Keratinocyte (primary cell): ENCODE measurements around the gene NKIRAS1. TPM values are rescaled to one million over a fixed set of nuclear protein-coding genes. Genes with fewer than 3 reads are reported as not detected.

ENCODE experiments used
- DNase-seq: peaks from one replicate; pipeline ENCODE4 v3.0.0-alpha.2; 2011; ENCODE audit warnings: low read depth, missing footprints, low spot score
- FAIRE-seq: peaks from 2 replicates; lab custom pipeline; 2011; peaks lifted over from hg19 to GRCh38; lab: Jason Lieb, UNC
- H2AFZ ChIP-seq: 2 replicates; pipeline ENCODE4 v1.6.0; 2012; ENCODE audit warnings: low read length, control low read depth, inconsistent platforms; ENCODE audit not compliant: control insufficient read depth
- H3K27ac ChIP-seq: 2 replicates; pipeline ENCODE4 v1.5.1; 2011; ENCODE audit warnings: low read length; ENCODE audit not compliant: control insufficient read depth, insufficient read depth
- H3K27me3 ChIP-seq: 3 replicates; pipeline ENCODE4 v1.6.0; 2011; ENCODE audit warnings: low read length; ENCODE audit not compliant: control insufficient read depth, insufficient read depth; ENCODE audit errors: extremely low read depth
- H3K36me3 ChIP-seq, 2 experiments: 2 replicates in 1 of 2; 3 replicates in 1 of 2; pipeline ENCODE4 v1.5.1; 2011; ENCODE audit warnings: low read length in 2 of 2, mild to moderate bottlenecking in 1 of 2; ENCODE audit not compliant: control insufficient read depth in 2 of 2, insufficient read depth in 2 of 2; ENCODE audit errors: extremely low read depth in 1 of 2
- H3K4me1 ChIP-seq: 3 replicates; pipeline ENCODE4 v1.5.1; 2011; ENCODE audit warnings: low read length; ENCODE audit not compliant: control insufficient read depth, insufficient read depth; ENCODE audit errors: extremely low read depth
- H3K4me2 ChIP-seq: 3 replicates; pipeline ENCODE4 v1.6.0; 2011; ENCODE audit warnings: low read depth, low read length; ENCODE audit not compliant: control insufficient read depth, insufficient read depth; ENCODE audit errors: extremely low read depth
- H3K4me3 ChIP-seq, 3 experiments: fragments of 200-600 bp in 1 of 3; sonication (generic) in 1 of 3; 2 replicates in 2 of 3; 3 replicates in 1 of 3; pipeline ENCODE4 v1.5.1; 2011 to 2016; ENCODE audit warnings: low read length in 3 of 3, mild to moderate bottlenecking in 3 of 3, control low read depth in 2 of 3, inconsistent platforms in 1 of 3, low read depth in 1 of 3, mixed read lengths in 1 of 3, mixed run types in 1 of 3, moderate library complexity in 1 of 3; ENCODE audit not compliant: control insufficient read depth in 2 of 3, insufficient read depth in 2 of 3; ENCODE audit errors: extremely low read depth in 1 of 3
- H3K79me2 ChIP-seq: 2 replicates; pipeline ENCODE4 v1.6.0; 2012; ENCODE audit warnings: low read length; ENCODE audit not compliant: control insufficient read depth, insufficient read depth
- H3K9ac ChIP-seq: 3 replicates; pipeline ENCODE4 v1.6.0; 2011; ENCODE audit warnings: low read length; ENCODE audit not compliant: control insufficient read depth, insufficient read depth; ENCODE audit errors: extremely low read depth
- H3K9me1 ChIP-seq: 3 replicates; pipeline ENCODE4 v1.6.0; 2011; ENCODE audit warnings: low read length; ENCODE audit not compliant: control insufficient read depth, insufficient read depth; ENCODE audit errors: extremely low read depth
- H3K9me3 ChIP-seq: 2 replicates; pipeline ENCODE4 v1.5.1; 2012; ENCODE audit warnings: low read depth, low read length; ENCODE audit not compliant: control insufficient read depth
- H4K20me1 ChIP-seq: 3 replicates; pipeline ENCODE4 v1.6.0; 2011; ENCODE audit warnings: low read length; ENCODE audit not compliant: control insufficient read depth, insufficient read depth; ENCODE audit errors: extremely low read depth
- EZH2 ChIP-seq: IDR thresholded peaks from one replicate; pipeline ENCODE4 v1.6.1; 2012; ENCODE audit warnings: inconsistent platforms, mild to moderate bottlenecking, low read length, moderate library complexity
- dilution Hi-C: fragments of 300-500 bp; cut with MboI; formaldehyde crosslinking; loops from one replicate; pipeline ENCODE4 v1.7.0; 2020; ENCODE audit warnings: low sequenced_read_pairs; ENCODE audit not compliant: extremely low pct_ligation_motif_present
- polyA plus RNA-seq, 5 experiments: library from polyadenylated mRNA; depleted of rRNA in 3 of 5; stranded (reverse) in 3 of 5; stranded (forward) in 1 of 5; unstranded in 1 of 5; fragments of >200 nt; gene quantifications; 1 replicate in 1 of 5; 2 replicates in 3 of 5; 3 replicates in 1 of 5; pipeline versions ENCODE4 v1.2.1 to v1.2.3, GENCODE V29; 2011 to 2012; ENCODE audit warnings: missing spikeins in 2 of 5, low read depth in 1 of 5, low replicate concordance in 1 of 5
- TF ChIP-seq, protein P1 (sequence below), 3 experiments: IDR thresholded peaks in 1 of 3; conservative IDR thresholded peaks in 1 of 3; optimal IDR thresholded peaks in 1 of 3; 2 replicates in 2 of 3; 3 replicates in 1 of 3; pipeline versions ENCODE3 to v1.5.1; 2011; ENCODE audit warnings: low read length in 3 of 3, mild to moderate bottlenecking in 3 of 3, moderate library complexity in 2 of 3, control low read depth in 1 of 3, inconsistent platforms in 1 of 3; ENCODE audit not compliant: insufficient read depth in 2 of 3; ENCODE audit errors: extremely low read depth in 1 of 3

NKIRAS1 gene
- polyA plus RNA-seq, 1 donor (not counting 4 experiments of a cell fraction or from before 2014, with no cell fraction given) = 10.7 TPM

DNA sequence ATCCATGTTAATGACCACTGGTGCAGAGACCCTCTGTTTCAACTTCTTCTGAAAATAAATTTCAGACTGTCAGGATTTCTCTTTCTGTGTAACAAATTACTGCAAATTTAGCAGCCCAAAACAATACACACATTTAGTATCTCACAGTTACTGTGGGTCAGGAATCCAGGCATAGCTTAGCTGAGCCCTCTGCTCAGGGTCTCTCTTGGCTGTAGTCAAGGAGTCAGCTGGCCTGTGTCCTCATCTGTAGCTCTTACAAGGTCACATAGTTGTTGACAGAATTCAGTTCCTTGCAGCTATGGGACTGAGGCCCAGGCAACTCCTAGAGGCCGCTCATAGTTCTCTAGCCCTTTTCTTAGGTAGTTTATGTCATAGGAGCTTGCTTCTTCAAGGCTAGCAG, 51.9 kb downstream of the NKIRAS1 start:
- Histone ChIP-seq H2AFZ (no peak overlapping the region), H3K4me1 (no peaks in the 10 kb centered on the region), H4K20me1 (peaks cover 2% of the 10 kb centered on the region), H3K9me1 (no peaks in the 10 kb centered on the region), H3K9me3 (no peaks in the 10 kb centered on the region), H3K4me2 (no peak overlapping the region), H3K79me2 (peaks cover 43% of the 10 kb centered on the region), H3K4me3 (no peak overlapping the region), H3K27ac (no peak overlapping the region), H3K27me3 (no peaks in the 10 kb centered on the region), H3K9ac (no peak overlapping the region), H3K36me3 (peaks cover 0 to 4% of the 10 kb centered on the region in 2 experiments)
- dilution Hi-C loops = no loop called here
- no peak for TF ChIP-seq EZH2
- TF ChIP-seq, protein P1, sequence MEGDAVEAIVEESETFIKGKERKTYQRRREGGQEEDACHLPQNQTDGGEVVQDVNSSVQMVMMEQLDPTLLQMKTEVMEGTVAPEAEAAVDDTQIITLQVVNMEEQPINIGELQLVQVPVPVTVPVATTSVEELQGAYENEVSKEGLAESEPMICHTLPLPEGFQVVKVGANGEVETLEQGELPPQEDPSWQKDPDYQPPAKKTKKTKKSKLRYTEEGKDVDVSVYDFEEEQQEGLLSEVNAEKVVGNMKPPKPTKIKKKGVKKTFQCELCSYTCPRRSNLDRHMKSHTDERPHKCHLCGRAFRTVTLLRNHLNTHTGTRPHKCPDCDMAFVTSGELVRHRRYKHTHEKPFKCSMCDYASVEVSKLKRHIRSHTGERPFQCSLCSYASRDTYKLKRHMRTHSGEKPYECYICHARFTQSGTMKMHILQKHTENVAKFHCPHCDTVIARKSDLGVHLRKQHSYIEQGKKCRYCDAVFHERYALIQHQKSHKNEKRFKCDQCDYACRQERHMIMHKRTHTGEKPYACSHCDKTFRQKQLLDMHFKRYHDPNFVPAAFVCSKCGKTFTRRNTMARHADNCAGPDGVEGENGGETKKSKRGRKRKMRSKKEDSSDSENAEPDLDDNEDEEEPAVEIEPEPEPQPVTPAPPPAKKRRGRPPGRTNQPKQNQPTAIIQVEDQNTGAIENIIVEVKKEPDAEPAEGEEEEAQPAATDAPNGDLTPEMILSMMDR (optimal IDR thresholded peaks at IDR 0.05 in 1 of 3, IDR thresholded peaks at IDR 0.05 in 1 of 3, conservative IDR thresholded peaks at IDR 0.05 in 1 of 3; ENCODE audit: extremely low read depth in 1 of 3, insufficient read depth in 2 of 3, low read length in 3 of 3) = no peak
- FAIRE-seq (no peak), DNase-seq (no peak)

DNA sequence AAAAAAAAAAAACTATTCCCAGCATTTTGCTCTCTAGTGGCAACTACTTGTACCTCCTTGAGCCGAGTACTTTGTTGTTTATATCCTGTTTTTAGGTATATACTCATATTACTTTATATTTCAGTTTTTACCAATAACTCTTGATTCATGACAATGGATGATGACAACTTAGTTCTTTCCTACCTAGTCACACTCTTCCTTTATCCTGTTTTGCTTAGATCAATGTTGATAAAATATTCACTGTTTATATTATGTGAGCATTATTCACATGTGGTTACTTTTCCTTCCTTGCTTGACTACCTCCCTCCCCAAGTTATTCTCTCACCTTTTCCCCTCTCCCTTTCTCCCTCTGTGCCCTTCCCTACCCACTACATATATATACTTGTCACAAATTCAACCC, 53.7 kb downstream of the NKIRAS1 start:
- H3K27ac ChIP-seq = no peak overlapping the region
- peaks cover 0 to 4% of the 10 kb centered on the region in 2 experiments for H3K36me3 ChIP-seq
- TF ChIP-seq EZH2 = no peak
- TF ChIP-seq, protein P1 (optimal IDR thresholded peaks at IDR 0.05 in 1 of 3, IDR thresholded peaks at IDR 0.05 in 1 of 3, conservative IDR thresholded peaks at IDR 0.05 in 1 of 3; ENCODE audit: extremely low read depth in 1 of 3, insufficient read depth in 2 of 3, low read length in 3 of 3) = no peak
- H3K9me1 ChIP-seq = no peaks in the 10 kb centered on the region
- H3K79me2 ChIP-seq = peaks cover 44% of the 10 kb centered on the region
- peaks cover 11% of the 10 kb centered on the region for H4K20me1 ChIP-seq
- peaks cover 10% of the 10 kb centered on the region for H3K4me1 ChIP-seq
- no peaks in the 10 kb centered on the region for H3K27me3 ChIP-seq
- H3K9me3 ChIP-seq = no peaks in the 10 kb centered on the region
- H2AFZ ChIP-seq = no peak overlapping the region
- H3K4me3 ChIP-seq = no peak overlapping the region
- H3K4me2 ChIP-seq = no peak overlapping the region
- dilution Hi-C loops = no loop called here
- no peak for FAIRE-seq
- DNase-seq = no peak
- no peak overlapping the region for H3K9ac ChIP-seq
